HepG2 (cell line): ENCODE data around the gene DNPH1. TPM values are rescaled to one million over a fixed set of nuclear protein-coding genes. Genes with fewer than 3 reads are reported as not detected.
A peak's percentile ranks its signal among the peaks of the same experiment; 100 is the strongest.

Source experiments
- E2F1 ChIP-seq: sonication (generic); formaldehyde crosslinking; IDR thresholded peaks from 2 replicates; pipeline ENCODE4 v1.5.0; 2020; ENCODE audit warnings: missing genetic modification reagents
- HMGXB3 ChIP-seq: sonication (generic); formaldehyde crosslinking; IDR thresholded peaks from 2 replicates; pipeline ENCODE4 v1.4.0; 2020; ENCODE audit warnings: missing genetic modification reagents, borderline replicate concordance
- HNRNPK ChIP-seq: fragments of 200-400 bp; formaldehyde crosslinking; IDR thresholded peaks from 2 replicates; pipeline ENCODE4 v1.6.1; 2018; ENCODE audit warnings: low read length, low read depth, moderate library complexity, mild to moderate bottlenecking; ENCODE audit not compliant: poor library complexity, severe bottlenecking
- LBX2 ChIP-seq: sonication (generic); formaldehyde crosslinking; IDR thresholded peaks from 2 replicates; pipeline ENCODE4 v1.5.0; 2020; ENCODE audit warnings: missing genetic modification reagents, mild to moderate bottlenecking, borderline replicate concordance
- POLR2AphosphoS2 ChIP-seq: IDR thresholded peaks from 2 replicates; pipeline ENCODE4 v1.6.1; 2011; ENCODE audit warnings: low read depth, low read length, improper control_type of control experiment
- POLR2G ChIP-seq: fragments of 200-400 bp; formaldehyde crosslinking; IDR thresholded peaks from 2 replicates; pipeline ENCODE4 v1.6.1; 2018; ENCODE audit warnings: mild to moderate bottlenecking, low read depth, low read length, moderate library complexity
- ZBTB38 ChIP-seq: sonication (generic); formaldehyde crosslinking; IDR thresholded peaks from 2 replicates; pipeline ENCODE4 v1.5.1; 2020; ENCODE audit warnings: mild to moderate bottlenecking, missing genetic modification reagents
- ZFP82 ChIP-seq: sonication (generic); formaldehyde crosslinking; IDR thresholded peaks from 2 replicates; pipeline ENCODE4 v1.5.1; 2020; ENCODE audit warnings: mild to moderate bottlenecking, missing genetic modification reagents, borderline replicate concordance
- ZHX1 ChIP-seq: sonication (generic); formaldehyde crosslinking; IDR thresholded peaks from 2 replicates; pipeline ENCODE4 v1.8.1; 2022; ENCODE audit warnings: low read depth, mild to moderate bottlenecking, missing genetic modification reagents
- ZNF24 ChIP-seq: fragments of 450-650 bp; IDR thresholded peaks from 2 replicates; pipeline ENCODE4 v1.6.1; 2017; ENCODE audit warnings: antibody characterized with exemption, mild to moderate bottlenecking
- ZNF276 ChIP-seq: sonication (generic); formaldehyde crosslinking; IDR thresholded peaks from 2 replicates; pipeline ENCODE4 v1.4.0; 2020; ENCODE audit warnings: mild to moderate bottlenecking, low read depth, missing genetic modification reagents
- ZNF34 ChIP-seq: sonication (generic); formaldehyde crosslinking; IDR thresholded peaks from 2 replicates; pipeline ENCODE4 v1.4.0; 2020; ENCODE audit warnings: mild to moderate bottlenecking, missing genetic modification reagents, borderline replicate concordance
- ZNF343 ChIP-seq: sonication (generic); formaldehyde crosslinking; IDR thresholded peaks from 2 replicates; pipeline ENCODE4 v1.4.0; 2020; ENCODE audit warnings: mild to moderate bottlenecking, missing genetic modification reagents
- ZNF672 ChIP-seq: sonication (generic); formaldehyde crosslinking; IDR thresholded peaks from 2 replicates; pipeline ENCODE4 v1.8.1; 2022; ENCODE audit warnings: missing genetic modification reagents
- ZNF75D ChIP-seq: sonication (generic); formaldehyde crosslinking; IDR thresholded peaks from 2 replicates; pipeline ENCODE4 v1.8.1; 2023; ENCODE audit warnings: missing genetic modification reagents, mild to moderate bottlenecking, borderline replicate concordance
- ZSCAN29 ChIP-seq: sonication (generic); formaldehyde crosslinking; conservative IDR thresholded peaks from 2 replicates; pipeline ENCODE4 v1.4.0; 2020; ENCODE audit warnings: mild to moderate bottlenecking, missing genetic modification reagents
- polyA plus RNA-seq, 8 experiments: library from polyadenylated mRNA; depleted of rRNA in 3 of 8; stranded (reverse) in 7 of 8; unstranded in 1 of 8; fragments of >200 nt; fragmentation: Illumina TruSeq in 4 of 8; extraction: Trizol in 4 of 8; gene quantifications; 2 replicates each; pipeline versions ENCODE4 v1.2.1 to v1.2.3, GENCODE V29; 2011 to 2016; ENCODE audit warnings: low read depth in 4 of 8, missing spikeins in 1 of 8, mixed read lengths in 1 of 8; ENCODE audit not compliant: insufficient read depth in 1 of 8
- total RNA-seq, 5 experiments: library from RNA; depleted of rRNA; stranded (reverse); fragments of >200 nt; fragmentation: Illumina TruSeq; extraction: Trizol; gene quantifications; 2 replicates each; pipeline ENCODE4 v1.2.3, GENCODE V29; 2016; ENCODE audit warnings: low read depth in 1 of 5

DNPH1 gene
- total and polyA plus RNA-seq, 2 of the 13 experiments (the other 11 are each of a cell fraction or from before 2014, with no cell fraction given), result 56.5 to 75.1 TPM

- TF ChIP-seq E2F1 (CRISPR knock-in tag), result no peak
- no peak for TF ChIP-seq ZNF276
- TF ChIP-seq POLR2AphosphoS2, result no peak
- peak; percentile 99 for TF ChIP-seq ZBTB38 (CRISPR knock-in tag)
- no peak for TF ChIP-seq HMGXB3 (CRISPR knock-in tag)
- TF ChIP-seq ZSCAN29 (CRISPR knock-in tag), result 0 out of 2 replicates have a peak, but pooled peaks have one; percentile 17
- TF ChIP-seq HNRNPK, result peak; percentile 12
- TF ChIP-seq ZNF24, result no peak
- TF ChIP-seq ZHX1 (CRISPR knock-in tag), result peak; percentile 82
- TF ChIP-seq LBX2 (CRISPR knock-in tag), result peak; percentile 10; the same call in 1 of the 2 replicates
- TF ChIP-seq ZNF34 (CRISPR knock-in tag), result 0 out of 2 replicates have a peak, but pooled peaks have one; percentile 44
- 0 out of 2 replicates have a peak, but pooled peaks have one; percentile 28 for TF ChIP-seq ZNF672 (CRISPR knock-in tag)
- 0 out of 2 replicates have a peak, but pooled peaks have one; percentile 3 for TF ChIP-seq ZFP82 (CRISPR knock-in tag)
- no peak for TF ChIP-seq ZNF75D (CRISPR knock-in tag)
- 0 out of 2 replicates have a peak, but pooled peaks have one; percentile 12 for TF ChIP-seq ZNF343 (CRISPR knock-in tag)
- TF ChIP-seq POLR2G, result 0 out of 2 replicates have a peak, but pooled peaks have one; percentile 34
Measured at GRCh38 chr6:43275801-43276576, 46.7 kb upstream of the DNPH1 start (continued).
